Measurements from ENCODE around the gene BCAR3. TPM values are rescaled to one million over a fixed set of nuclear protein-coding genes. Genes with fewer than 3 reads are reported as not detected.

The BCAR3 gene
- total and polyA plus RNA-seq, 2 of the 4 experiments (the other 2 are of a cell fraction), result 41.4 to 46.4 TPM

DNA sequence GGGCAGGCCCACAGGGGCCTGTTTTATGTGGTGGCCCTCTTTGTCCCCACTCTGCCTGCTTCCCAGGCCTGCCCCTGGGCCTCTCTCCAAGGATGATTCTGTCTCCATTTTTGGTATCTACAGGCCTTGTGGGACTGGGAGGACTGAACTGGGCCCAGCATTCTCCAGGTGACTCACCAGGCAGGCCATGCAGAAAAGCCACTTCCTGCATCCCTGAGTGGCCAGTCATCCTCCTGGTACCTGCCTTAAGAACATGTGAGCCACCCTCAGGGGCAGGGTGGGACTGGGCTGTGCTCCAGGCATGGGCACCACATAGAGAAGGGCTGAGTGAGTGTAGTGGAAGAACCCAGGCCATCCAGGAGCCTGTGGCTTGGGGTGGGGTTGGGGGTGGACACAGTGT is 20.0 kb upstream of the BCAR3 start:
- Histone ChIP-seq H3K14ac (replicated peaks; ENCODE audit: low read depth, low read length) (peak overlapping the region; percentile 100), H2AK9ac (replicated peaks; ENCODE audit: low read depth, low read length, poor library complexity) (peak overlapping the region; percentile 99), H3K56ac (ENCODE audit: extremely low read depth, insufficient read depth, low read length) (peak overlapping the region; percentile 94), H2BK15ac (ENCODE audit: low read depth, low read length) (peak overlapping the region; percentile 100), H3K79me1 (ENCODE audit: low read depth in 1 of 2, low read length in 2 of 2) (peaks cover 8 to 16% of the 10 kb centered on the region in 2 experiments; a peak in 2 of 4 replicates), H3K27me3 (ENCODE audit: control insufficient read depth, insufficient read depth, low read length) (no peaks in the 10 kb centered on the region), H4K91ac (ENCODE audit: insufficient read depth, low read depth, low read length) (peak overlapping the region; percentile 100), H3K9me3 (ENCODE audit: control insufficient read depth, insufficient read depth, low read length) (no peaks in the 10 kb centered on the region), H4K20me1 (ENCODE audit: insufficient read depth, low read length) (no peaks in the 10 kb centered on the region), H2AFZ (replicated peaks; ENCODE audit: low read length, poor library complexity) (peak overlapping the region; percentile 83), H3K18ac (ENCODE audit: low read depth, low read length) (peak overlapping the region; percentile 94), H4K5ac (ENCODE audit: low read depth, low read length) (peak overlapping the region; percentile 94), H2AK5ac (ENCODE audit: low read depth, low read length) (peak overlapping the region; percentile 99), H2BK120ac (ENCODE audit: low read depth, low read length) (peak overlapping the region; percentile 100), H3K4me1 (ENCODE audit: control insufficient read depth, insufficient read depth, low read length) (peaks cover 20% of the 10 kb centered on the region), H3K9ac (ENCODE audit: low read depth, low read length) (peak overlapping the region; percentile 16; the same call in 1 of the 2 replicates), H3K4me3 (ENCODE audit: insufficient read depth, low read depth, low read length) (no peak overlapping the region), H2BK20ac (ENCODE audit: low read depth, low read length) (peak overlapping the region; percentile 100), H3K23ac (ENCODE audit: low read depth, low read length) (peak overlapping the region; percentile 99), H4K8ac (ENCODE audit: low read depth in 2 of 2, low read length in 2 of 2) (peak overlapping the region; percentile 98 to 99), H3K4me2 (ENCODE audit: low read depth, low read length) (no peak overlapping the region), H3K36me3 (ENCODE audit: control insufficient read depth, insufficient read depth, low read length) (no peaks in the 10 kb centered on the region), H3K27ac (ENCODE audit: insufficient read depth, low read length) (peak overlapping the region; percentile 70), H2BK5ac (ENCODE audit: low read depth, low read length, poor library complexity, severe bottlenecking) (peak overlapping the region; percentile 100), H3K9me1 (ENCODE audit: insufficient read depth, low read length) (peaks cover 27% of the 10 kb centered on the region), H3K4ac (ENCODE audit: low read depth, low read length) (peak overlapping the region; percentile 99)
- ChIA-PET CTCF (interaction anchor here (1.0 to 1.2 kb wide), 2 partner anchors 24 to 71 kb away, joined by 3 read pairs; no protein-coding TSS in a partner anchor), POLR2A (ENCODE audit: unreplicated experiment) (no interaction called here)
- peak; percentile 89 for ATAC-seq (ENCODE audit: low read depth)
- peak; percentile 99 for DNase-seq
- BruUV-seq (replicated peaks), result no TSS peak
- TF ChIP-seq, protein P1, sequence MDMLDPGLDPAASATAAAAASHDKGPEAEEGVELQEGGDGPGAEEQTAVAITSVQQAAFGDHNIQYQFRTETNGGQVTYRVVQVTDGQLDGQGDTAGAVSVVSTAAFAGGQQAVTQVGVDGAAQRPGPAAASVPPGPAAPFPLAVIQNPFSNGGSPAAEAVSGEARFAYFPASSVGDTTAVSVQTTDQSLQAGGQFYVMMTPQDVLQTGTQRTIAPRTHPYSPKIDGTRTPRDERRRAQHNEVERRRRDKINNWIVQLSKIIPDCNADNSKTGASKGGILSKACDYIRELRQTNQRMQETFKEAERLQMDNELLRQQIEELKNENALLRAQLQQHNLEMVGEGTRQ (IDR thresholded peaks at IDR 0.05; ENCODE audit: low read depth, low read length), result peak; percentile 61; the same call in 1 of the 2 replicates
- TF ChIP-seq BHLHE40 (IDR thresholded peaks at IDR 0.05; ENCODE audit: low read depth, low read length) (peak; percentile 55), MAZ (IDR thresholded peaks at IDR 0.05; ENCODE audit: borderline replicate concordance, low read depth, low read length) (peak; percentile 55; the same call in 1 of the 2 replicates), FOS (IDR thresholded peaks at IDR 0.05; ENCODE audit: low read depth, low read length) (peak; percentile 97), SMC3 (IDR thresholded peaks at IDR 0.05; ENCODE audit: low read depth, low read length) (peak; percentile 20; the same call in 1 of the 2 replicates), CHD1 (IDR thresholded peaks at IDR 0.05; ENCODE audit: low read depth, low read length) (no peak), NFE2L2 (IDR thresholded peaks at IDR 0.05; ENCODE audit: low read depth, low read length) (0 out of 2 replicates have a peak, but pooled peaks have one; percentile 29)
- TF ChIP-seq, protein P2, sequence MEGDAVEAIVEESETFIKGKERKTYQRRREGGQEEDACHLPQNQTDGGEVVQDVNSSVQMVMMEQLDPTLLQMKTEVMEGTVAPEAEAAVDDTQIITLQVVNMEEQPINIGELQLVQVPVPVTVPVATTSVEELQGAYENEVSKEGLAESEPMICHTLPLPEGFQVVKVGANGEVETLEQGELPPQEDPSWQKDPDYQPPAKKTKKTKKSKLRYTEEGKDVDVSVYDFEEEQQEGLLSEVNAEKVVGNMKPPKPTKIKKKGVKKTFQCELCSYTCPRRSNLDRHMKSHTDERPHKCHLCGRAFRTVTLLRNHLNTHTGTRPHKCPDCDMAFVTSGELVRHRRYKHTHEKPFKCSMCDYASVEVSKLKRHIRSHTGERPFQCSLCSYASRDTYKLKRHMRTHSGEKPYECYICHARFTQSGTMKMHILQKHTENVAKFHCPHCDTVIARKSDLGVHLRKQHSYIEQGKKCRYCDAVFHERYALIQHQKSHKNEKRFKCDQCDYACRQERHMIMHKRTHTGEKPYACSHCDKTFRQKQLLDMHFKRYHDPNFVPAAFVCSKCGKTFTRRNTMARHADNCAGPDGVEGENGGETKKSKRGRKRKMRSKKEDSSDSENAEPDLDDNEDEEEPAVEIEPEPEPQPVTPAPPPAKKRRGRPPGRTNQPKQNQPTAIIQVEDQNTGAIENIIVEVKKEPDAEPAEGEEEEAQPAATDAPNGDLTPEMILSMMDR (conservative IDR thresholded peaks at IDR 0.05; ENCODE audit: low read depth, low read length), result no peak
- in situ Hi-C loops (cut with MboI; ENCODE audit: low sequenced_read_pairs), result no loop called here
- dilution Hi-C loops (cut with HindIII; ENCODE audit: low sequenced_read_pairs, unreplicated experiment), result no loop called here
- intact Hi-C loops (cut with micrococcal nuclease), result no loop called here

All from IMR-90 (cell line).